ENCODE measurements around the gene TOP2B. TPM values are rescaled to one million over a fixed set of nuclear protein-coding genes. Genes with fewer than 3 reads are reported as not detected.

The TOP2B gene
- total RNA-seq, 1 experiment from 2014 or later = 106 TPM

DNA sequence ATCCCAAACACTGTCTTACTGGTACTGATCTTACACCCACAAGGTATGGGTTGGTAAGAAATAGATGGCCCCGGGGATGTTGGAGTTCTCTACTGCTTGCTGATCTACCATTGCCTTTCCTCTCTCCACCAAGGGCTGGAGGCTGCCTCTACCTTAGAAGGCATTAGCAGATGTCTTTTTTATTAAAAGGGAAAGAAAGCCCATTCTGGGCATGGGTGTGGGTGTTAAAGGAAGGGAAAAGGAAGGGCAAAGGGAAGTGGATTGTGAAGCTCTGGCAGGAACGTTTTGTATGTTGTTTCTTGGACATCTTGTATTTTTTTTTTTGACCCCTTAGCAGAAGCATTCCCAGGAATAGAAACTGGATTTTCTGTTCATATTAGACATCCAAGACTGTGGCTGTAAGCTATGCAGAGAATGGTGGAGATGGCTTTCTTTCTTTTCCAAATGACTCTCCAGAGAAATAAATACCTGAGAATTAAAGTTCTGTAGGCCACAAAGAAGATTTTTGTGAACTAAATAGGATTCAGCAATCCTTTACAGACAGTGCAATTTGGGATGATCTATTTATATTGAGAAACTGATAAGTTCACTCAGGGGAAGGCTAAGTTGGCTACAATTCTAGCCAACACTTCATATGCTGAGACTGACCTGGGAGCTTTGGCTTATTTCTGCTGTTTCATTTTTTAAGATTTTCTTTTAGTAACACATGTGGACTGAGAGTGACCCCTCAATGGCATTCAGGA lies 108.8 kb downstream of the TOP2B start:
- H4K20me1 ChIP-seq (ENCODE audit: insufficient read depth) = no peaks in the 10 kb centered on the region
- no peak overlapping the region for H3K4me2 ChIP-seq
- no peak overlapping the region for H2AFZ ChIP-seq
- POLR2A ChIA-PET (ENCODE audit: unreplicated experiment) = no interaction called here
- H3K9me2 ChIP-seq (ENCODE audit: insufficient read depth) = no peaks in the 10 kb centered on the region
- no peaks in the 10 kb centered on the region for H3K9me3 ChIP-seq (ENCODE audit: insufficient read depth, low read depth)
- no peaks in the 10 kb centered on the region for H3K27me3 ChIP-seq (ENCODE audit: insufficient read depth, low read depth)
- no peak overlapping the region for H3K4me3 ChIP-seq
- intact Hi-C loops (cut with micrococcal nuclease; ENCODE audit: unreplicated experiment) = no loop called here
- H3F3A ChIP-seq (ENCODE audit: insufficient read depth, low read depth) = no peaks in the 10 kb centered on the region
- H3K36me3 ChIP-seq (ENCODE audit: low read depth) = no peaks in the 10 kb centered on the region
- CTCF ChIA-PET = no interaction called here
- no peak for TF ChIP-seq EZH2 (IDR thresholded peaks at IDR 0.05; ENCODE audit: low read depth)
- TF ChIP-seq, protein P1, sequence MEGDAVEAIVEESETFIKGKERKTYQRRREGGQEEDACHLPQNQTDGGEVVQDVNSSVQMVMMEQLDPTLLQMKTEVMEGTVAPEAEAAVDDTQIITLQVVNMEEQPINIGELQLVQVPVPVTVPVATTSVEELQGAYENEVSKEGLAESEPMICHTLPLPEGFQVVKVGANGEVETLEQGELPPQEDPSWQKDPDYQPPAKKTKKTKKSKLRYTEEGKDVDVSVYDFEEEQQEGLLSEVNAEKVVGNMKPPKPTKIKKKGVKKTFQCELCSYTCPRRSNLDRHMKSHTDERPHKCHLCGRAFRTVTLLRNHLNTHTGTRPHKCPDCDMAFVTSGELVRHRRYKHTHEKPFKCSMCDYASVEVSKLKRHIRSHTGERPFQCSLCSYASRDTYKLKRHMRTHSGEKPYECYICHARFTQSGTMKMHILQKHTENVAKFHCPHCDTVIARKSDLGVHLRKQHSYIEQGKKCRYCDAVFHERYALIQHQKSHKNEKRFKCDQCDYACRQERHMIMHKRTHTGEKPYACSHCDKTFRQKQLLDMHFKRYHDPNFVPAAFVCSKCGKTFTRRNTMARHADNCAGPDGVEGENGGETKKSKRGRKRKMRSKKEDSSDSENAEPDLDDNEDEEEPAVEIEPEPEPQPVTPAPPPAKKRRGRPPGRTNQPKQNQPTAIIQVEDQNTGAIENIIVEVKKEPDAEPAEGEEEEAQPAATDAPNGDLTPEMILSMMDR (conservative IDR thresholded peaks at IDR 0.05) = no peak
- no peak for DNase-seq
- H3K79me2 ChIP-seq (ENCODE audit: low read depth) = no peaks in the 10 kb centered on the region
- BruUV-seq (replicated peaks) = no TSS peak
- H3K4me1 ChIP-seq (replicated peaks; ENCODE audit: insufficient read depth) = 0 out of 2 replicates have a peak, but pooled peaks cover 9% of the 10 kb centered on the region
- no peak overlapping the region for H3K27ac ChIP-seq

DNA sequence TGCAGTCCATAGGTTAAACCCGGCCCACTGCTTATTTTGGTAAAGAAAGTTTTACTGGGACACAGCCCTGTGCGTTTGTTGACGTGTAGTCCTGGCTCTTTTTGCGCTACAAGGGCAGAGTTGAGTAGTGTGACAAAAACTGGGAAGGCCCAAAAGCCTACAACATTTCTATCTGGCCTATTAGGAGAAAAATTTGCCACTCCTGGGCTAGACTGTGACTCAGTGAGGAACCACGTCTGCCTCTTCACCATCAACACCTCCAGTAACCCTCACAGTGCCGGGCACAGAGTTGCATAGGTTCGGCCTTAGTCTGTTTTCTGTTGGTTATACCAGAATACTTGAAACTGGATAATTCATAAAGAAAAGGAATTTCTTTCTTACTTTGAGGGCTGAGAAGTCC lies 110.3 kb downstream of the TOP2B start:
- Histone ChIP-seq H3K4me2 (no peak overlapping the region), H3K4me1 (replicated peaks; ENCODE audit: insufficient read depth) (0 out of 2 replicates have a peak, but pooled peaks cover 9% of the 10 kb centered on the region), H2AFZ (no peak overlapping the region), H3K9me3 (ENCODE audit: insufficient read depth, low read depth) (no peaks in the 10 kb centered on the region), H3K79me2 (ENCODE audit: low read depth) (no peaks in the 10 kb centered on the region), H3K36me3 (ENCODE audit: low read depth) (no peaks in the 10 kb centered on the region), H3K4me3 (no peak overlapping the region), H3F3A (ENCODE audit: insufficient read depth, low read depth) (no peaks in the 10 kb centered on the region), H3K27ac (no peak overlapping the region), H4K20me1 (ENCODE audit: insufficient read depth) (no peaks in the 10 kb centered on the region), H3K9me2 (ENCODE audit: insufficient read depth) (no peaks in the 10 kb centered on the region), H3K27me3 (ENCODE audit: insufficient read depth, low read depth) (no peaks in the 10 kb centered on the region)
- no peak for DNase-seq
- intact Hi-C loops (cut with micrococcal nuclease; ENCODE audit: unreplicated experiment) = no loop called here
- POLR2A ChIA-PET (ENCODE audit: unreplicated experiment) = no interaction called here
- CTCF ChIA-PET = no interaction called here
- TF ChIP-seq, protein P1 (conservative IDR thresholded peaks at IDR 0.05) = no peak
- no peak for TF ChIP-seq EZH2 (IDR thresholded peaks at IDR 0.05; ENCODE audit: low read depth)
- no TSS peak for BruUV-seq (replicated peaks)

DNA sequence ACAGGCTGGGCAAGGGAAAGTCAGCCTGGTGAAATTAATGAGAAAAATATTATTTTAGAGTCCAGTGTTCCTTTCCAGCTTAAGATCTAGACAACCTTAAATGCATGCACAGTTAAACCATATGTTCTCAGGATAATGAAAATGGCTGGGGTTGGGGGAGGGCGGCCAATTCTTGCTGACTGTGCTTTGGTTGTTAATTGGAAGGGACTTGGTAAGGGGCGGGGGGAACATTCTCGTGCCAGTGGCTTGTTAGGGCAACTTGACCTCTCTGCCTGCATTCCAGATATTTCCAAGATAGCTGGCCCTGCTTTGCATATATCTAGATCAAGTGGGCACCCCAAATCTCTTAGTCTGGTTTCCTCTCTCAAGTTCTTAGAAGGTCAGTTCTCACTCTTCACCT lies 112.5 kb downstream of the TOP2B start:
- no peaks in the 10 kb centered on the region for H3F3A ChIP-seq (ENCODE audit: insufficient read depth, low read depth)
- H3K9me3 ChIP-seq (ENCODE audit: insufficient read depth, low read depth) = no peaks in the 10 kb centered on the region
- no peaks in the 10 kb centered on the region for H4K20me1 ChIP-seq (ENCODE audit: insufficient read depth)
- no peak overlapping the region for H3K4me3 ChIP-seq
- no peak overlapping the region for H2AFZ ChIP-seq
- intact Hi-C loops (cut with micrococcal nuclease; ENCODE audit: unreplicated experiment) = no loop called here
- H3K4me1 ChIP-seq (replicated peaks; ENCODE audit: insufficient read depth) = 0 out of 2 replicates have a peak, but pooled peaks cover 9% of the 10 kb centered on the region
- POLR2A ChIA-PET (ENCODE audit: unreplicated experiment) = no interaction called here
- H3K27me3 ChIP-seq (ENCODE audit: insufficient read depth, low read depth) = no peaks in the 10 kb centered on the region
- H3K27ac ChIP-seq = no peak overlapping the region
- no TSS peak for BruUV-seq (replicated peaks)
- TF ChIP-seq EZH2 (IDR thresholded peaks at IDR 0.05; ENCODE audit: low read depth) = no peak
- TF ChIP-seq, protein P1 (conservative IDR thresholded peaks at IDR 0.05) = no peak
- no peaks in the 10 kb centered on the region for H3K9me2 ChIP-seq (ENCODE audit: insufficient read depth)
- peak overlapping the region; percentile 4; the same call in 1 of the 2 replicates for H3K4me2 ChIP-seq
- CTCF ChIA-PET = no interaction called here
- H3K36me3 ChIP-seq (ENCODE audit: low read depth) = no peaks in the 10 kb centered on the region
- no peaks in the 10 kb centered on the region for H3K79me2 ChIP-seq (ENCODE audit: low read depth)
- DNase-seq = no peak
